ENCODE results near the gene CLASP1. TPM values are rescaled to one million over a fixed set of nuclear protein-coding genes. Genes with fewer than 3 reads are reported as not detected.

The CLASP1 gene
- total and polyA plus RNA-seq, 2 of the 8 experiments (the other 6 are each of a cell fraction or from before 2014, with no cell fraction given): 7.3 to 53.9 TPM

- CTCF ChIA-PET (ENCODE audit: partially characterized antibody): interaction anchor here (0.8 to 1.6 kb wide), 3 partner anchors 12 to 132 kb away, joined by 3 to 12 read pairs (median 3); no protein-coding TSS in a partner anchor
- no peak for FAIRE-seq
- WGBS, 2 experiments (ENCODE audit: extremely low coverage in 1 of 2, insufficient coverage in 1 of 2, insufficient read length in 1 of 2, insufficient replicate concordance in 2 of 2, low coverage in 1 of 2, low lambda C conversion rate in 2 of 2, missing lambda C conversion rate in 1 of 2): 95% methylated on average over 4 of the region's 4 CpGs; no CpG with 5 or more reads in 1 of the 2 experiments
- TF ChIP-seq RXRA (IDR thresholded peaks at IDR 0.05; ENCODE audit: insufficient read depth, low read depth, low read length) (no peak), KDM4A (IDR thresholded peaks at IDR 0.05; ENCODE audit: low read depth, low read length, severe bottlenecking) (no peak), TAF1 (IDR thresholded peaks at IDR 0.05; ENCODE audit: low read depth, low read length) (no peak), HDAC2 (IDR thresholded peaks at IDR 0.05; ENCODE audit: borderline replicate concordance in 1 of 2, low read depth in 2 of 2, low read length in 2 of 2) (no peak), RBBP5 (IDR thresholded peaks at IDR 0.05; ENCODE audit: borderline replicate concordance, low read depth, low read length) (no peak), MAFK (IDR thresholded peaks at IDR 0.05; ENCODE audit: low read depth, low read length) (no peak), ASH2L (IDR thresholded peaks at IDR 0.05; ENCODE audit: low read length) (no peak), JUN (IDR thresholded peaks at IDR 0.05; ENCODE audit: low read depth, low read length) (no peak), NANOG (IDR thresholded peaks at IDR 0.05; ENCODE audit: insufficient read depth, low read depth, low read length, poor library complexity, severe bottlenecking) (no peak), SRF (IDR thresholded peaks at IDR 0.05; ENCODE audit: low read depth, low read length) (no peak), FOSL1 (IDR thresholded peaks at IDR 0.05; ENCODE audit: insufficient read depth, low read depth, low read length) (no peak), USF2 (IDR thresholded peaks at IDR 0.05; ENCODE audit: low read length) (no peak), EGR1 (IDR thresholded peaks at IDR 0.05; ENCODE audit: borderline replicate concordance, low read depth, low read length) (no peak)
These were observed 64.5 kb downstream of the CLASP1 start for GRCh38 chr2:121584741-121585140.

More at GRCh38 chr2:121584741-121585140, 64.5 kb downstream of the CLASP1 start:
- H3K9ac ChIP-seq (replicated peaks in 1 of 4; ENCODE audit: extremely low read depth in 1 of 4, low read depth in 3 of 4, low read length in 3 of 4): no peak overlapping the region
- H3K9me3 ChIP-seq (ENCODE audit: insufficient read depth in 2 of 2, low read depth in 1 of 2, low read length in 1 of 2): no peaks in the 10 kb centered on the region
- no peak overlapping the region for H2AFZ ChIP-seq (ENCODE audit: low read length)
- H3K4ac ChIP-seq (replicated peaks; ENCODE audit: insufficient read length, low read depth, low read length): no peak overlapping the region
- H3K27ac ChIP-seq (ENCODE audit: low read depth, low read length): no peak overlapping the region
- DNase-seq (ENCODE audit: low read depth in 1 of 2, low spot score in 2 of 2): no peak
- no peaks in the 10 kb centered on the region; a peak in 1 of 7 replicates for H3K4me1 ChIP-seq (replicated peaks in 1 of 4; ENCODE audit: control insufficient read depth in 3 of 4, insufficient read depth in 4 of 4, low read length in 3 of 4)
- H3K18ac ChIP-seq (ENCODE audit: extremely low read depth, low read length): no peak overlapping the region
- H3K14ac ChIP-seq (ENCODE audit: insufficient read length): no peak overlapping the region
- H3K79me2 ChIP-seq (ENCODE audit: control insufficient read depth in 1 of 2, insufficient read depth in 2 of 2, low read length in 2 of 2): peaks cover 0 to 30% of the 10 kb centered on the region in 2 experiments; a peak in 2 of 4 replicates
- no peaks in the 10 kb centered on the region for H4K20me1 ChIP-seq (replicated peaks in 1 of 2; ENCODE audit: control insufficient read depth in 1 of 2, insufficient read depth in 2 of 2, low read length in 2 of 2)
- H2BK5ac ChIP-seq (ENCODE audit: low read depth, low read length): no peak overlapping the region
- POLR2A ChIA-PET (ENCODE audit: partially characterized antibody): interaction anchor here (1.8 kb wide), 1 partner anchor 12 kb away, joined by 6 read pairs; no protein-coding TSS in a partner anchor
- no peak overlapping the region for H2BK15ac ChIP-seq (ENCODE audit: low read length)
- H3K79me1 ChIP-seq (ENCODE audit: low read depth, low read length): peaks cover 7% of the 10 kb centered on the region
- no peaks in the 10 kb centered on the region for H3K36me3 ChIP-seq (ENCODE audit: control insufficient read depth in 2 of 4, insufficient read depth in 4 of 4, low read length in 3 of 4)
- H4K91ac ChIP-seq (replicated peaks; ENCODE audit: insufficient read length, low read length): no peak overlapping the region
- no peak overlapping the region for H4K5ac ChIP-seq (ENCODE audit: insufficient read length, low read depth, low read length)
- H2BK20ac ChIP-seq (ENCODE audit: low read length): no peak overlapping the region
- H2AK5ac ChIP-seq (ENCODE audit: low read depth, low read length): no peak overlapping the region
- H3K23me2 ChIP-seq (ENCODE audit: low read depth, low read length): no peaks in the 10 kb centered on the region
- H3K4me2 ChIP-seq (ENCODE audit: insufficient read depth in 1 of 2, low read depth in 2 of 2, low read length in 2 of 2): no peak overlapping the region
- H2BK120ac ChIP-seq (replicated peaks; ENCODE audit: low read depth, low read length): no peak overlapping the region
- no peaks in the 10 kb centered on the region for H3K27me3 ChIP-seq (replicated peaks in 1 of 4; ENCODE audit: control insufficient read depth in 3 of 4, extremely low read depth in 1 of 4, insufficient read depth in 3 of 4, low read length in 3 of 4)
- no peak overlapping the region for H3K56ac ChIP-seq (replicated peaks; ENCODE audit: insufficient read length, low read depth, low read length)
- no peak overlapping the region for H4K8ac ChIP-seq (ENCODE audit: extremely low read depth, insufficient read depth, low read length)
- no peak overlapping the region for H2BK12ac ChIP-seq (ENCODE audit: low read depth, low read length)
- H3K23ac ChIP-seq (ENCODE audit: insufficient read length): no peak overlapping the region
- H3K4me3 ChIP-seq (ENCODE audit: extremely low read depth in 1 of 4, insufficient read depth in 2 of 4, low read depth in 3 of 4, low read length in 4 of 4): no peak overlapping the region

Measured in H1 (cell line).